ENCODE measurements around the gene TTLL4.

The TTLL4 gene

GRCh38 chr2:218804817-218805216 is 94.2 kb downstream of the TTLL4 start:
- no peak overlapping the region for H3K4me3 ChIP-seq (ENCODE audit: control insufficient read depth, low read depth, low read length)
- TF ChIP-seq CTCF (conservative IDR thresholded peaks at IDR 0.05; ENCODE audit: control insufficient read depth, insufficient read depth, low read depth, low read length), result no peak
- DNase-seq (ENCODE audit: low read depth), result no peak
